Left ventricle myocardium inferior (tissue), 1 donor: ENCODE data around the gene RAD51B. TPM values are rescaled to one million over a fixed set of nuclear protein-coding genes. Genes with fewer than 3 reads are reported as not detected.

ENCODE experiments used
- DNase-seq: peaks from one replicate; pipeline ENCODE4 v3.0.0-alpha.2; 2020
- H3K27ac ChIP-seq: fragments of 200-600 bp; replicated peaks from 2 replicates; pipeline ENCODE4 v1.8.0; 2021
- H3K27me3 ChIP-seq: fragments of 200-600 bp; 2 replicates; pipeline ENCODE4 v1.8.0; 2021; ENCODE audit warnings: low read depth
- H3K36me3 ChIP-seq: fragments of 200-600 bp; 2 replicates; pipeline ENCODE4 v1.8.0; 2021
- H3K4me1 ChIP-seq: fragments of 200-600 bp; 2 replicates; pipeline ENCODE4 v1.8.0; 2021
- H3K4me3 ChIP-seq: fragments of 200-600 bp; 2 replicates; pipeline ENCODE4 v1.8.0; 2021; ENCODE audit warnings: mild to moderate bottlenecking, moderate library complexity
- H3K9me3 ChIP-seq: fragments of 200-600 bp; replicated peaks from 2 replicates; pipeline ENCODE4 v1.8.0; 2021
- CTCF ChIP-seq: fragments of 200-600 bp; IDR thresholded peaks from 2 replicates; pipeline ENCODE4 v1.8.0; 2021; ENCODE audit warnings: antibody characterized with exemption, mild to moderate bottlenecking, borderline replicate concordance
- intact Hi-C: fragments of 100-400 bp; cut with micrococcal nuclease; formaldehyde crosslinking; loops from one replicate; pipeline ENCODE4 v1.11.0; 2022
- total RNA-seq: library from RNA; stranded (reverse); fragmentation: NEBNext Ultra II Directional; extraction: Animal tissue kit (Norgen Biotek cat#: 25700); gene quantifications from one replicate; pipeline ENCODE4 v1.2.1, GENCODE V29; 2021
- donor health status: DM: no; HTN: yes; CAD: no; lungs with severe emphysema.

The RAD51B gene
- total RNA-seq, 1 donor from 2014 or later, result 2.4 TPM

GRCh38 chr14:68373124-68373646, 553.6 kb downstream of the RAD51B start:
- Histone ChIP-seq H3K27me3 (no peaks in the 10 kb centered on the region), H3K9me3 (no peaks in the 10 kb centered on the region), H3K4me1 (peaks cover 34% of the 10 kb centered on the region), H3K27ac (no peak overlapping the region), H3K36me3 (no peaks in the 10 kb centered on the region), H3K4me3 (no peak overlapping the region)
- intact Hi-C loops, result no loop called here
- DNase-seq, result no peak
- TF ChIP-seq CTCF, result no peak

GRCh38 chr14:68373847-68374444, 554.4 kb downstream of the RAD51B start:
- Histone ChIP-seq H3K27me3 (no peaks in the 10 kb centered on the region), H3K36me3 (no peaks in the 10 kb centered on the region), H3K9me3 (no peaks in the 10 kb centered on the region), H3K4me3 (no peak overlapping the region), H3K27ac (no peak overlapping the region), H3K4me1 (peaks cover 41% of the 10 kb centered on the region)
- intact Hi-C loops, result no loop called here
- DNase-seq, result no peak
- no peak for TF ChIP-seq CTCF

GRCh38 chr14:68374682-68375081, 555.1 kb downstream of the RAD51B start:
- Histone ChIP-seq H3K4me1 (peaks cover 43% of the 10 kb centered on the region), H3K4me3 (no peak overlapping the region), H3K9me3 (no peaks in the 10 kb centered on the region), H3K27me3 (no peaks in the 10 kb centered on the region), H3K27ac (no peak overlapping the region), H3K36me3 (no peaks in the 10 kb centered on the region)
- no peak for TF ChIP-seq CTCF
- no peak for DNase-seq
- intact Hi-C loops, result no loop called here

GRCh38 chr14:68375376-68375775, 555.8 kb downstream of the RAD51B start:
- peak overlapping the region; percentile 86 for H3K27ac ChIP-seq
- intact Hi-C loops, result no loop called here

GRCh38 chr14:68376067-68376779, 556.6 kb downstream of the RAD51B start:
- H3K27me3 ChIP-seq, result no peaks in the 10 kb centered on the region
- intact Hi-C loops, result no loop called here
- peak overlapping the region; percentile 86 for H3K27ac ChIP-seq
- no peak for DNase-seq
- H3K4me3 ChIP-seq, result no peak overlapping the region
- TF ChIP-seq CTCF, result no peak
- H3K36me3 ChIP-seq, result no peaks in the 10 kb centered on the region
- peaks cover 46% of the 10 kb centered on the region for H3K4me1 ChIP-seq
- no peaks in the 10 kb centered on the region for H3K9me3 ChIP-seq

More at GRCh38 chr14:68375376-68375775, 555.8 kb downstream of the RAD51B start:
- Histone ChIP-seq H3K4me3 (no peak overlapping the region), H3K36me3 (no peaks in the 10 kb centered on the region), H3K9me3 (no peaks in the 10 kb centered on the region), H3K27me3 (no peaks in the 10 kb centered on the region), H3K4me1 (peaks cover 41% of the 10 kb centered on the region)
- TF ChIP-seq CTCF, result no peak
- DNase-seq, result no peak
